GM18505 (cell line): ENCODE measurements around the gene ZBTB4.

Experiments
- ATAC-seq: cut with Tn5 transposase; IDR thresholded peaks from one replicate; pipeline ENCODE4 v1.9.1; 2021; ENCODE audit not compliant: unreplicated experiment
- POLR2A ChIP-seq: IDR thresholded peaks from 4 replicates; pipeline ENCODE4 v1.6.1; 2011; ENCODE audit warnings: borderline replicate concordance; ENCODE audit not compliant: insufficient read depth, insufficient read length; ENCODE audit errors: extremely low read depth

ZBTB4 gene

DNA sequence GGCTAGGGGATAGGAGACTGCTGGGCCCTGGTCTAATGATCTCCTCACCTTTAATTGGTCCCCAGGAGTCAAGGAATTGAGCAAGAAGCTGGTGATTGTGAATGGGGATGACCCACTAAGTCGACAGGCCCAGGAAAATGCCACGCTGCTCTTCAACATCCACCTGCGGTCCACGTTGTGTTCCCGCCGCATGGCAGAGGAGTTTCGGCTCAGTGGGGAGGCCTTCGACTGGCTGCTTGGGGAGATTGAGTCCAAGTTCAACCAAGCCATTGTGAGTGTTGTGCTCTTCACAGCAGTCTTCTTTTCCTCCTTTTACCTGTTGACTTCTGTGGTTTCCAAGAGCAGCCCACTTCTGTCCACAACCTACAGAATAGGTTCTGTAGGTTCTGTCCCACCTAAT, 24.1 kb upstream of the ZBTB4 start:
- ATAC-seq: no peak
- no peak for TF ChIP-seq POLR2A

DNA sequence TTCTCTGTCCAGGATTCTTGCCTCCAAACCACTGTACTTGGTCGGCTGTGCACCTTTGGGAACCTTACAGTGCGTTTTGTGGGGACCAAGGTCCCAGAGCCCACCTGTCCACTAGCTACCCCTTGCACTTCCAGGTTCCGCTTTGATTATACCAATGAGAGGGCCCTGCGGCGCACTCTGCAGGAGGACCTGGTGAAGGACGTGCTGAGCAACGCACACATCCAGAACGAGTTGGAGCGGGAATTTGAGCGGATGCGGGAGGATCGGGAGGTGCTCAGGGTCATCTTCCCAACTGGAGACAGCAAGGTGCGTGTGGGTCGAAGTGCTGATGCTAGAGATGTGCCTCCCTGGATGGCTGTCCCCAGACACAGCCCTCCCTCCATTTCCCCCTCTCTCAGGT, 23.6 kb upstream of the ZBTB4 start:
- no peak for ATAC-seq
- TF ChIP-seq POLR2A: no peak

DNA sequence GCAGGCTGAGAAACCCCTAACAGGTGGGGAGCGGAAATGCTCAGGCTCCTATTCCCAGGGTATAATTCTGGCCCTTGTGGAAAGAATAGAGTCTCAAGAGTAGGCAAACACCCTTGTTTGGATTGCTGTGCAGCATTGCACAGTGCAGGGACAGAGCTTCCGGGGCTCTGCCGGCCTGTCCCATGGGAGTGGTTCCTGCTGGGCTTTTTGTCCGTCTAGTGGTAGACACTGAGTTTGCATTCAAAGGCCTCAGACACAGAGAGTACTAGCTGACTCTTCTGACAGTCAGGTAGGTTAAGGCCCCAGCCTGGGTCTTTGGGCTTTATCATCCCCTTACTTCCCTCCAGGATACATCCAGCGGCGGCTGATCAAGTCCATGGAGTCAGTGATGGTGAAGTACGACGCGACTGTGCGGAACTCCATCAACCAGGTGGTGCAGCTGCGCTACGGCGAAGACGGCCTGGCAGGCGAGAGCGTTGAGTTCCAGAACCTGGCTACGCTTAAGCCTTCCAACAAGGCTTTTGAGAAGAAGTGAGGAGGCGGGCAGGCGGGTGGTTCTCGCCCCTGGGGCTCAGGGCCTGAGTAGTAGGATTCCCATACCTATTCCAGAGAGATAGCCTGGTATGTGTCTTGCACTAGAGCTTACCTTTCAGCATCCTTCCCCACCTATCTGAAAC, 22.9 kb upstream of the ZBTB4 start:
- ATAC-seq: no peak
- TF ChIP-seq POLR2A: no peak

DNA sequence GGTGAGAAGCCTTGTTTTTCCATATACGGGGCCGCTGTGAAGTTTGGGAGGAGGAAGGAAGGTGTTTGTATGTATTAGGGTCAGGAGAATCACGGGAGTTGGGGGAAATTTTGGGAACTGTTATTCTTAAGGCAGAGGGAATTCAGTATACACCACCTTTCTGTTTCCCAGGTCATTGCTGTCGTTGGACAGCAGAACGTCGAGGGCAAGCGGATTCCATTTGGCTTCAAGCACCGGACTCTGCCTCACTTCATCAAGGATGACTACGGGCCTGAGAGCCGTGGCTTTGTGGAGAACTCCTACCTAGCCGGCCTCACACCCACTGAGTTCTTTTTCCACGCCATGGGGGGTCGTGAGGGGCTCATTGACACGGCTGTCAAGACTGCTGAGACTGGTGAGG, 22.3 kb upstream of the ZBTB4 start:
- ATAC-seq: no peak
- no peak for TF ChIP-seq POLR2A

DNA sequence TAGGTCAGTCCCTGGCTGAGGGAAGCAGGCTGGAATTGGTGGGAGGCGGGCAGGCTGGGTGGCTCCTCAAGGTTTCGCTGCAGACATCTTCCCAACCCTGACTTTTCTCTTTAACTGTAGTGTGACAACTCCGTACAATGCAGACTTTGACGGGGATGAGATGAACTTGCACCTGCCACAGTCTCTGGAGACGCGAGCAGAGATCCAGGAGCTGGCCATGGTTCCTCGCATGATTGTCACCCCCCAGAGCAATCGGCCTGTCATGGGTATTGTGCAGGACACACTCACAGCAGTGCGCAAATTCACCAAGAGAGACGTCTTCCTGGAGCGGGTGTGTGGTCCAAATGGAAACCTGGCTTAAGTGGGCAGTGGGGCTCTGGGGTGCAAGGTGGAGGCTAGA, 19.7 kb upstream of the ZBTB4 start:
- no peak for TF ChIP-seq POLR2A
- ATAC-seq: no peak

DNA sequence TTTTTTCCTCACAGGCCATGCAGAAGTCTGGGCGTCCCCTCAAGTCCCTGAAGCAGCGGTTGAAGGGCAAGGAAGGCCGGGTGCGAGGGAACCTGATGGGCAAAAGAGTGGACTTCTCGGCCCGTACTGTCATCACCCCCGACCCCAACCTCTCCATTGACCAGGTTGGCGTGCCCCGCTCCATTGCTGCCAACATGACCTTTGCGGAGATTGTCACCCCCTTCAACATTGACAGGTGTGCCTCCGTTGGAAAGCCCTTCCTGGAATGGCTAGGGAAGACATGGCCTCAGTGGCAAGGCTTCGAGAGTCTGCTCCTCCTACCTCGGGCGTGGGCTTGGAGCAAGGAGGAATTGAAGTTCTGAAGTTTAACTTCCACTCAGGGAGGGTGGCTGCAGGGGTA, 18.2 kb upstream of the ZBTB4 start:
- TF ChIP-seq POLR2A: no peak
- no peak for ATAC-seq

DNA sequence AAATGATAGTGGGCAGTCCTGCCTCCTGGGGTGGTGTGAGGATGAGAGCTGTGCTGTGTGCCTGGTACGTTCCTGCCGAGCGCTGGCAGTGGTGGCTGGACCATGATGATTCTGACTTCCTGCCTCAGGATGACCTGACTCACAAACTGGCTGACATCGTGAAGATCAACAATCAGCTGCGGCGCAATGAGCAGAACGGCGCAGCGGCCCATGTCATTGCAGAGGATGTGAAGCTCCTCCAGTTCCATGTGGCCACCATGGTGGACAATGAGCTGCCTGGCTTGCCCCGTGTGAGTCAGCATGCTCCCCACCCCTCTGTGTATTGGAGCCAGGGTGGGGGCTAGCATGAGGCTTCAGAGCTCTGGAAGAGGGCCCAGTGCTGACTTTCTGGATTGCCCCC, 17.8 kb upstream of the ZBTB4 start:
- no peak for ATAC-seq
- no peak for TF ChIP-seq POLR2A

DNA sequence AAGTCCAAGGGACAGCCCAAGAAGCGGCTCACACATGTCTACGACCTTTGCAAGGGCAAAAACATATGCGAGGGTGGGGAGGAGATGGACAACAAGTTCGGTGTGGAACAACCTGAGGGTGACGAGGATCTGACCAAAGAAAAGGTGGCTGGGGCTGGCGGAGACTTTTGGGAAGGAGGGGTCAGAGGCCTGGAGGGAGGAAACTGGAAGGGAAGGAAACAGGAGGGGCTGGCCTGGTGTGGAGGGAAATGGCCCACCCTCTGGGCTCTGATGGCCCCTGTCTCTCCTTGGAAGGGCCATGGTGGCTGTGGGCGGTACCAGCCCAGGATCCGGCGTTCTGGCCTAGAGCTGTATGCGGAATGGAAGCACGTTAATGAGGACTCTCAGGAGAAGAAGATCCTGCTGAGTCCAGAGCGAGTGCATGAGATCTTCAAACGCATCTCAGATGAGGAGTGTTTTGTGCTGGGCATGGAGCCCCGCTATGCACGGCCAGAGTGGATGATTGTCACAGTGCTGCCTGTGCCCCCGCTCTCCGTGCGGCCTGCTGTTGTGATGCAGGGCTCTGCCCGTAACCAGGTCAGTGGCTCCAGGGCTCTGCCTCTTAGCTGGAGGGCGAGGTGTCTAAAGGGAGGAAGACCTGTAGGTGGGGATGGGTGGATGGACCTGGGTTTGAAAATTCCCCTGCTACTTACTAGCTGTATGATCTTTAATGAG, 17.2 kb upstream of the ZBTB4 start:
- no peak for TF ChIP-seq POLR2A
- no peak for ATAC-seq

DNA sequence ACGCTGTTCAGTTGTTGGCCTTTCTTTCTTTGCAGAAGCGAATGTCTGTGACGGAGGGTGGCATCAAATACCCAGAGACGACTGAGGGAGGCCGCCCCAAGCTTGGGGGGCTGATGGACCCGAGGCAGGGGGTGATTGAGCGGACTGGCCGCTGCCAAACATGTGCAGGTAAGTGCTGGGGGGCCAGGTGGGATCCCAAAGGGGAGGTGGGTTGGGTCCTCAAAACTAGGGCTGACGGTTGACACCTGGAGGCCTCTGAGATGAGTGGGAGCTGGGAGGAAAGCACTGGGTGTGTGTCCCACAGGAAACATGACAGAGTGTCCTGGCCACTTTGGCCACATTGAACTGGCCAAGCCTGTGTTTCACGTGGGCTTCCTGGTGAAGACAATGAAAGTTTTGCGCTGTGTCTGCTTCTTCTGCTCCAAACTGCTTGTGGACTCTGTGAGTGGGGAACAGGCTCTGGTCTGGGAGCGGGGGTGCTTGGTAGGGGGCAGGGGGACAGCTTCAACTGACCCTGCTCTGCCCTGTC, 16.5 kb upstream of the ZBTB4 start:
- no peak for ATAC-seq

DNA sequence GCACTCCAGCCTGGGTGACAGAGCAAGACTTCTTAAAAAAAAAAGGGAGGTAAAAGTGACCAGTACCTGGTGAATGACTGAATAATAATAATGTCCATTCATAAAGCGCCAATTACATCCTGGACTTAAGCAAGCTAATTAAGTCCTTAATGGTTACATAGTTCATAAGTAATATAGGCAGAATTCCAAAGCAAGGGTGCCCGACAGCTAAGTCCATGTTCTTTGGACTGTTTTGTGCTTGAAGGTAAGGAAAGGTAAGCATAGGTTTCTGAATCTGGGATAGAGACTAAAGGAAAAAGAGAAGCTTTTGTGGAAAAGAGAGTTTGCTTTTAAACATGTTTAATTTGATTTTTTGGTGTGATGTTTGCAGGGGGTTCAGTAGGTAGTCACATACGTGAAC, 14.5 kb upstream of the ZBTB4 start:
- no peak for TF ChIP-seq POLR2A
- ATAC-seq: no peak

More for the DNA sequence above, 16.5 kb upstream of the ZBTB4 start:
- TF ChIP-seq POLR2A: no peak

DNA sequence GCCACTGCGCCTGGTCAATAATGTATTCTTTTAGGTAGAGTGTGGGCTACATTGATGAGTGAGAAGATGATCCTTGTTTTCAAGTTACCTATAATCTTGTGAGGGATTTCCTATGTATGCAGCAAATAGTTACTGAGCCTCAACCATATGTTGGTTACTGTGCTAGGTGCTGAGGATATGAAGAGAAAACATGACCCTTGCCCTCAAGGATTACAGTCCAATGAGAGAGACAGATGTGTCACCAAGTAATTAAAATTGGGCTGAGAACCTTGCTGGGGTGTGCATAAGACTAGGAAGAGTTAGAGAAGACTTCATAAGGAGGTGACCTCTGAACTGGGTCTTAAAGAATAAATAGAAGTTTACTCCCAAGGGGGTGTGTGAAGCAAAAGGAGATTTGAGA, 12.2 kb upstream of the ZBTB4 start:
- ATAC-seq: no peak
- no peak for TF ChIP-seq POLR2A

DNA sequence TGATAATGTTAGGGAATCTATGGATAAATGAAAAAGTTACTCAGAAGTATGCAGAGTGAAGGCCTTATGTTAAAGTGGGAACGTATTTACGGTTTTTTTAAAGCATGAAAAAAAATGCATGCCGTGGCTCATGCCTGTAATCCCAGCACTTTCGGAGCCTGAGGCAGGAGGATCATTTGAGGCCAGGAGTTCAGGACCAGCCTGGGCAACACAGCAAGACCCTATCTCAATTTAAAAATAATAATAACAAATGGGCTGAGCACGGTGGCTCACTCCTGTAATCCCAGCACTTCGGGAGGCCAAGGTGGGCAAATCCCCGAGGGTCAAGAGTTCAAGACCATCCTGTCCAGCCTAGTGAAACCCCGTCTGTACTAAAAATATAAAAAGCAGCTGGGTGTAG, 10.7 kb upstream of the ZBTB4 start:
- no peak for TF ChIP-seq POLR2A
- no peak for ATAC-seq

DNA sequence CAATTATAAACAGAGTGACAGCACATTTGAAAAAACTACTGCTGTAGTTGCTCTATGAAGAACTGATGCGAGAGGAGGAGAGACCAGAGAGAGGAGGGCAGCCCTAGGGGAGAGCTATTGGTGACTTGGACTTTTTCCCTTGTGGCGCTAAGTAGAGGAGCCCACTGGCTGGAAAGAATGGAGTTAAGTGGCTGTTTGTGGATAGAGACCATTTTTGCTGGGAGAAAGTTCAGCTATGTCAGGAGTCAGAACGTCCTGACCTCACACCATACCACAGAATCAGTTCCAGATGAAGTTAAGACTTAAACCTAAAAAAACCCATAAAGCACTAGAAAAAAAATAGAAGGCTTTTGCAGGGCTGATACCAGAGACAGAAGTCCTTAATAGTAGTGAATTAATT, 6.8 kb upstream of the ZBTB4 start:
- ATAC-seq: no peak
- no peak for TF ChIP-seq POLR2A

DNA sequence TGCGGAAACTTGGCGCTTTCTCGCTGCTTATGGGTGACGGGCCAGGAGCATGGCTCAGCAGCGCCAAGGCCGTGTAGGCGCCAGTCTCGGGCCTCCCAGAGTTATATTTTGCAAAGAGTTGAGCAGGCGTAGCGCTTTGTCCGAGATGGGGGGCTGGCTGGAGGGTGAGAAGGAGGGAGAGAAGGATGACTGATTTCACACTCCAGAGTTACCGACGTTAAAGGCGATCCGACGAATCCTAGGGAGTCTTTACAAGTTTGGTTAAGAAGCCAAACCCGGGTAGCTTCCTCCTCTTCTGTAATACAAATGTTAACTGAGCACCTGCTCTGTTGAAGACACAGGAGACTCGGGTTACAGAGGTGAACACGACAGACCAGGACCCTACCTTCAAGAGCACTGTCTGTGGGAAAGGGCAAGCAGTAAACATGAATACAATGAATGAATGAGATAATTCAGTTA, 5.5 kb upstream of the ZBTB4 start:
- TF ChIP-seq POLR2A: no peak
- ATAC-seq: no peak

DNA sequence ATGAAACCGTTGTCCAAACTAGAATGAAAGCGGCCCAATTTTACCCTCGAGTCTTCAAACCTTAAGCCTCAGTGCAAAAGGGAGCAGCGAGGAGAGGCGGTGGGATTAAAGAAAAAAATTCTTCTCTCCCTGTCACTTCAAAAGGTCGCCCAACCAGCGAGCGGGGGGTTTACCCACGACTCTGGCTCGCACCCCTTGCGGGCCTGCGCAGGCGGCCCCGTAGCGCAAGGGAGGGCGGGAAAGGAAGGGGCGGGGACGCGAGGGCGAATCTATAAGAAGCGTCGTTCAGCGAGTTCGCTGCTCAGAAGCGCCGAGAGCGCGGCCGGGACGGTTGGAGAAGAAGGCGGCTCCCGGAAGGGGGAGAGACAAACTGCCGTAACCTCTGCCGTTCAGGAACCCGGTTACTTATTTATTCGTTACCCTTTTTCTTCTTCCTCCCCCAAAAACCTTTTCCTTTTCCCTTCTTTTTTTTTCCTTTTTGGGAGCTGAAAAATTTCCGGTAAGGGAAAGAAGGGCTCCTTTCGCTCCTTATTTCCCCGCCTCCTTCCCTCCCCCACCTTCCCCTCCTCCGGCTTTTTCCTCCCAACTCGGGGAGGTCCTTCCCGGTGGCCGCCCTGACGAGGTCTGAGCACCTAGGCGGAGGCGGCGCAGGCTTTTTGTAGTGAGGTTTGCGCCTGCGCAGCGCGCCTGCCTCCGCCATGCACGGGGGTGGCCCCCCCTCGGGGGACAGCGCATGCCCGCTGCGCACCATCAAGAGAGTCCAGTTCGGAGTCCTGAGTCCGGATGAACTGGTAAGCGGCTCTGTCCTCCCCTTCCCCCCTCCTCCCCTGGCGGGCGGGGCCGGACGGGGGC, 4.9 kb upstream of the ZBTB4 start, which contains the start of gene POLR2A:
POLR2A (plus strand) TSS at position 300 of the 852 bp plus-strand sequence.
- TF ChIP-seq POLR2A: peak; percentile 100
- ATAC-seq: peak; percentile 57
